Testis (tissue), 3 donors: ENCODE measurements around the gene PIGL. TPM values are rescaled to one million over a fixed set of nuclear protein-coding genes. Genes with fewer than 3 reads are reported as not detected.

Source experiments
- DNase-seq: peaks from one replicate; pipeline ENCODE4 v3.0.0-alpha.2; 2019
- H3K27ac ChIP-seq, 2 donors: fragments of 200-600 bp; sonication (generic); one replicate each; pipeline ENCODE4 v1.5.1; 2019
- H3K27me3 ChIP-seq: fragments of 200-600 bp; sonication (generic); one replicate; pipeline ENCODE4 v1.5.1; 2019
- H3K36me3 ChIP-seq: fragments of 200-600 bp; sonication (generic); one replicate; pipeline ENCODE4 v1.5.1; 2017; ENCODE audit warnings: low read depth; ENCODE audit errors: missing control alignments
- H3K4me1 ChIP-seq: fragments of 200-600 bp; sonication (generic); one replicate; pipeline ENCODE4 v1.5.1; 2019
- H3K4me3 ChIP-seq, 2 donors: fragments of 200-600 bp; sonication (generic); one replicate each; pipeline ENCODE4 v1.5.1; 2017 to 2019
- H3K9me3 ChIP-seq: fragments of 200-600 bp; sonication (generic); one replicate; pipeline ENCODE4 v1.5.1; 2017
- POLR2A ChIP-seq: fragments of 450-650 bp; IDR thresholded peaks from one replicate; pipeline ENCODE4 v1.6.1; 2017; ENCODE audit warnings: antibody characterized with exemption, mild to moderate bottlenecking, moderate library complexity
- WGBS, 2 donors: methylation state at CpG; one replicate each; pipeline ENCODE4 v1.1.5; 2018; 5-methylcytosine and 5-hydroxymethylcytosine counted together
- intact Hi-C: fragments of 100-400 bp; cut with DNase I; formaldehyde crosslinking; loops from one replicate; pipeline ENCODE4 v1.15.1; 2023; ENCODE audit warnings: low total_unique reads
- polyA plus RNA-seq: library from polyadenylated mRNA; stranded (reverse); fragments of 350-450 nt; fragmentation: Illumina TruSeq; extraction: RNeasy Lipid Tissue Mini Kit (QIAGEN cat#74804); gene quantifications from one replicate; pipeline ENCODE4 v1.2.3, GENCODE V29; 2014; ENCODE audit warnings: low read depth, low replicate concordance; ENCODE audit not compliant: insufficient read depth
- total RNA-seq, 2 donors: library from RNA; depleted of rRNA; stranded (reverse); fragments of >200 nt; gene quantifications; one replicate each; pipeline ENCODE4 v1.2.3, GENCODE V29; 2016
- TF ChIP-seq, protein P1 (sequence below), 3 experiments: fragments of 450-650 bp in 2 of 3; fragments of 200-600 bp in 1 of 3; sonication (generic) in 1 of 3; IDR thresholded peaks; one replicate each; pipeline ENCODE4 v1.5.1; 2016 to 2019; ENCODE audit warnings: antibody characterized with exemption in 3 of 3, mild to moderate bottlenecking in 2 of 3, moderate library complexity in 1 of 3

Gene PIGL
- total and polyA plus RNA-seq, 3 donors from 2014 or later = 31.3 to 93.9 (median 74.1) TPM

DNA sequence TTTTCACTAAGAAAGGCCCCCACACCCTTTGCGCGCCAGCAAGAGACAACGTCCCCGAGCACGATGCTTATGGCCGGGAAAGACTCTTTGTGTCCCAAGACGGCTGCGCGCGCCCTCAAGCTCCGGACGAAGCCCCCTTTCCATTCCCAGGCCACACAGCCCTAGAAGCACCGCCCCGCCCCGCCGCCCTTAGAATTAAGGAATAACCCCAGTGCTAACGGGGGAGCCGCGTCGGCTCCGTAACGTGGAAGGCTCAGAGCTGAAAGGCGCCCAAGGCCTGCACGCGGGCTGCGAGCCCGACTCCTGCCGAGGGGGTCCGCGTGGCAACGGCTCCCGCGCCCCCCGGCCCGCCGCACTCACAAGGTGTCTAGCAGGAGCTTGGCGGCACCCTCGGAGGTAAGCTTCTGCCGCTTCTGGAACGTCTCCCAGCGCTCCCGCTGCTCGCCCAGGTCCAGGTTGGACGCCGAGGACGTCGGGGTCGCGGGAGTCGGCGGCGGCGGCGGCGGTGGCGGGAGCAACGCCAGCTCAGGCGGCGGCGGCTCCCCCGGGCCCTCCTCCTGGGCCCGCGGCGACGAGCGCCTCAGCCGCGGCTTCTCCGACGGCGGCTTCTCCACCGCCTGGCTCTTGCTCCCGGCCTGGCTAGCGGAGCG lies 135.8 kb downstream of the PIGL start:
- WGBS, 2 donors = 0% methylated on average over 18 to 40 of the region's 75 CpGs
- peak overlapping the region; percentile 82 to 83 for H3K27ac ChIP-seq
- H3K27me3 ChIP-seq = no peaks in the 10 kb centered on the region
- intact Hi-C loops = no loop called here
- no peaks in the 10 kb centered on the region for H3K36me3 ChIP-seq
- peaks cover 4% of the 10 kb centered on the region for H3K4me1 ChIP-seq
- peak; percentile 64 for DNase-seq
- TF ChIP-seq, protein P1, sequence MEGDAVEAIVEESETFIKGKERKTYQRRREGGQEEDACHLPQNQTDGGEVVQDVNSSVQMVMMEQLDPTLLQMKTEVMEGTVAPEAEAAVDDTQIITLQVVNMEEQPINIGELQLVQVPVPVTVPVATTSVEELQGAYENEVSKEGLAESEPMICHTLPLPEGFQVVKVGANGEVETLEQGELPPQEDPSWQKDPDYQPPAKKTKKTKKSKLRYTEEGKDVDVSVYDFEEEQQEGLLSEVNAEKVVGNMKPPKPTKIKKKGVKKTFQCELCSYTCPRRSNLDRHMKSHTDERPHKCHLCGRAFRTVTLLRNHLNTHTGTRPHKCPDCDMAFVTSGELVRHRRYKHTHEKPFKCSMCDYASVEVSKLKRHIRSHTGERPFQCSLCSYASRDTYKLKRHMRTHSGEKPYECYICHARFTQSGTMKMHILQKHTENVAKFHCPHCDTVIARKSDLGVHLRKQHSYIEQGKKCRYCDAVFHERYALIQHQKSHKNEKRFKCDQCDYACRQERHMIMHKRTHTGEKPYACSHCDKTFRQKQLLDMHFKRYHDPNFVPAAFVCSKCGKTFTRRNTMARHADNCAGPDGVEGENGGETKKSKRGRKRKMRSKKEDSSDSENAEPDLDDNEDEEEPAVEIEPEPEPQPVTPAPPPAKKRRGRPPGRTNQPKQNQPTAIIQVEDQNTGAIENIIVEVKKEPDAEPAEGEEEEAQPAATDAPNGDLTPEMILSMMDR (IDR thresholded peaks at IDR 0.05) = no peak
- no peak for TF ChIP-seq POLR2A
- H3K4me3 ChIP-seq = peak overlapping the region; percentile 76 to 78
- H3K9me3 ChIP-seq = no peaks in the 10 kb centered on the region

DNA sequence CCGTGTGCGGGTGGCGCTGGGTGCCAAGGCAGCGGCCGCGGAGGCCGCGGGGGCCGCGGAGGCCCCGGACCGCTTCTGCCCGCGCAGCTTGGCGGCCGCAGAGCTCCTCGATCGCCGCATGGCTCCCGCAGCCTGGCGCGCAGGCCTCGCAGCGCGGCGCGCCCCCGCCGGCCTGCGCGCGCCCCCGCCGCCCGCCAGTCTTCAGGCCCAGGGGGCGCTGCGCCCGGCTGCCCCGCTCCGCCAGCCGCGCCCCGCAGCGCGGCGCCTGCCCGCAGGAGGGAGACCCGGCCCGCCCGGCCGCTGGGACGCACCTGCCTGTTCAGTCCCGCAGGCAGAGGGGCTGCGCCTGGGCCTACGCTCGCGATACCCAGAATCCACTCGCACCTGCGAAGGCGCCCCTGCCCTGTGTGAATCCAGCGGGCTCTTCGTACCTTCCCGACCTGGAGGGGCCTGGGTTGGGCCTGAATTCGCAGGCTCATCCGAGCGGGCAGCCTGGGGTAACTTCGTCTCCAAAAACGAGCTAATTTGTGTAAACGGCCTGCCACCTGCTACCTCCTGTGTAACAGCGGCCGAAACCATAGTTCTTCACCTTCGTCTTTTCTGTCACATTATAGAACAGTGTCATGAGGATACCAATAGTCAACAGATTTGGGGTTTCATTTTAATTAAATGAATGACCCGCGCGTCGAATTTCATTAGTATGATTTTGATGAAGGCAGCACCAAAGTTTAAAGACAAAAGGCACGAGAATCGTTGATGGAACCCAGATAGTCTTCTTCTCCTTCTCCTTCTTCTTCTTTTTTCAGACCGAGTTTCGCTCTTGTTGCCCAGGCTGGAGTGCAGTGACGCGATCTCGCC lies 136.5 kb downstream of the PIGL start, which contains the start of gene CENPV:
CENPV (minus strand) TSS at position 153 of the 858 bp plus-strand sequence; CDS start at position 120, 33 bp downstream.
- Histone ChIP-seq H3K9me3 (no peaks in the 10 kb centered on the region), H3K27ac (peak within 1 kb of the TSS; percentile 82 to 83), H3K27me3 (no peaks in the 10 kb centered on the region), H3K36me3 (no peaks in the 10 kb centered on the region), H3K4me3 (peak within 1 kb of the TSS; percentile 76 to 78), H3K4me1 (peaks cover 4% of the 10 kb centered on the region)
- TF ChIP-seq POLR2A = no peak
- TF ChIP-seq, protein P1 (IDR thresholded peaks at IDR 0.05) = peak in 1 of 3 experiments; percentile 51
- intact Hi-C loops = no loop called here
- 38 to 64% methylated on average over 14 to 29 of the region's 83 CpGs for WGBS, 2 donors
- peak; percentile 59 for DNase-seq

DNA sequence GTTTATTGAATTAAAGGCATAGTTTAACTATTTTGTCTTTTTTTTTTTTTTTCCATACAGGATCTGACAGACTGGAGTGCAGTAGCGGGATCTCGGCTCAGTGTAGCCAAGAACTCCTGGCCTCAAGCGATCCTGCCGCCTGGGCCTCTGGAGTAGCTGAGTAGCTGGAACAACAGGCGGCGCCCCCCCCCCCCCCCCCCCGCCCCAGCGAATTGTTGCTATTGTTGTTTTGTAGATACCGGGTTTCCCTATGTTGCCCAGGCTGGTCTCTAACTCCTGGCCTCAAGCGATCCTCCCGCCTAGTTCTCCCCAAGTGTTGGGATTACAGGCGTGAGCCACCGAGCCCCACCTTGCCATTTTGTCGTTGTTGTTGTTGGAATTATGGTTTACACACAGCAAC lies 137.6 kb downstream of the PIGL start:
- H3K9me3 ChIP-seq = no peaks in the 10 kb centered on the region
- H3K4me1 ChIP-seq = peaks cover 4% of the 10 kb centered on the region
- WGBS, 2 donors = 63 to 75% methylated on average over 10 to 14 of the region's 14 CpGs
- H3K4me3 ChIP-seq = no peak overlapping the region
- no peaks in the 10 kb centered on the region for H3K27me3 ChIP-seq
- no peak for TF ChIP-seq POLR2A
- TF ChIP-seq, protein P1 (IDR thresholded peaks at IDR 0.05) = no peak
- intact Hi-C loops = no loop called here
- DNase-seq = no peak
- H3K36me3 ChIP-seq = no peaks in the 10 kb centered on the region
- H3K27ac ChIP-seq = no peak overlapping the region

DNA sequence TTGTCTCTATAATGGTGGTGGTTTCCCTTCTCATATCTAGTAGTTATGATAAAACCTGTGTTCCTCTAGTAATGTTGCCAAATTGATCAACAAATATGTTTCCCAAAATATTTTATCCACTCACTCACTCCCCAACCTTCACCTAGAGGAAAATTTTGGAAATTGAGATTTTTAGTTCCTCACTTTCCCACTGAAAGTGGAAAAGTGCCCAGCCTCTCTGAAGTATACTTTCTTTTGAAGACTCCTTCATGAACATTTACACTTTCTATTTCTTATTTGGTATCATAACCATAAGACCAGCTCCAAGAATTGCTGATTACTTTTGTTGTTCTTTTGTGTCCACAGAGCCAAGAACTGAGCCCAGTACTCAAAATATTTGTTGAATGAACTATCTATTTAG lies 141.4 kb downstream of the PIGL start:
- DNase-seq = no peak
- H3K27me3 ChIP-seq = no peaks in the 10 kb centered on the region
- H3K27ac ChIP-seq = no peak overlapping the region
- TF ChIP-seq, protein P1 (IDR thresholded peaks at IDR 0.05) = no peak
- no peaks in the 10 kb centered on the region for H3K9me3 ChIP-seq
- H3K36me3 ChIP-seq = no peaks in the 10 kb centered on the region
- no peak overlapping the region for H3K4me3 ChIP-seq
- intact Hi-C loops = no loop called here
- H3K4me1 ChIP-seq = no peaks in the 10 kb centered on the region
